B cell (primary cell): ENCODE measurements around the gene CHRNA7. TPM values are rescaled to one million over a fixed set of nuclear protein-coding genes. Genes with fewer than 3 reads are reported as not detected.

Experiments
- ATAC-seq: fragments of 200-7000 bp; cut with Tn5 transposase; one replicate; pipeline ENCODE4 v1.10.0; 2021; ENCODE audit warnings: low read depth, mild to moderate bottlenecking, moderate number of reproducible peaks, moderate library complexity
- CTCF ChIA-PET: fragments of 350-600 bp; sonication (Branson Sonifier 250); formaldehyde crosslinking; loops from one replicate; lab custom pipeline; 2021; ENCODE audit warnings: antibody characterized with exemption, inconsistent platforms; lab: Charles Lee
- POLR2A ChIA-PET: fragments of 350-600 bp; sonication (Branson Sonifier 250); formaldehyde crosslinking; loops from one replicate; lab custom pipeline; 2021; ENCODE audit warnings: antibody characterized with exemption; lab: Charles Lee
- DNase-seq: peaks from one replicate; pipeline ENCODE4 v3.0.0; 2013
- H2AFZ ChIP-seq: 2 replicates; pipeline ENCODE4 v1.6.1; 2012; ENCODE audit warnings: mild to moderate bottlenecking, low read depth, low read length; ENCODE audit not compliant: insufficient read depth, poor library complexity, severe bottlenecking
- H3K27ac ChIP-seq, 2 donors: 1 replicate in 1 of 2; 2 replicates in 1 of 2; pipeline ENCODE4 v1.5.1; 2012 to 2013; ENCODE audit warnings: low read length in 2 of 2, mild to moderate bottlenecking in 2 of 2, moderate library complexity in 1 of 2
- H3K27me3 ChIP-seq, 4 experiments: fragments of 200-600 bp in 1 of 4; sonication (generic) in 1 of 4; replicated peaks in 1 of 4; 1 replicate in 2 of 4; 2 replicates in 2 of 4; pipeline versions ENCODE4 v1.6.1 to v1.7.0; 2013 to 2016; ENCODE audit warnings: low read length in 3 of 4, mild to moderate bottlenecking in 2 of 4, mixed read lengths in 1 of 4, moderate library complexity in 1 of 4; ENCODE audit not compliant: insufficient read depth in 4 of 4, control insufficient read depth in 3 of 4; ENCODE audit errors: control extremely low read depth in 1 of 4
- H3K36me3 ChIP-seq, 2 experiments: replicated peaks in 1 of 2; 1 replicate in 1 of 2; 2 replicates in 1 of 2; pipeline versions ENCODE4 v1.6.1 to v1.7.1; 2013; ENCODE audit warnings: low read length in 1 of 2; ENCODE audit not compliant: insufficient read depth in 2 of 2, control insufficient read depth in 1 of 2; ENCODE audit errors: control extremely low read depth in 1 of 2, extremely low read depth in 1 of 2
- H3K4me1 ChIP-seq, 2 donors: fragments of 200-600 bp in 1 of 2; sonication (generic) in 1 of 2; 1 replicate in 1 of 2; 2 replicates in 1 of 2; pipeline versions ENCODE4 v1.5.1 to v1.6.1; 2013 to 2017; ENCODE audit warnings: low read length in 2 of 2; ENCODE audit not compliant: control insufficient read depth in 2 of 2, insufficient read depth in 2 of 2
- H3K4me2 ChIP-seq: replicated peaks from 2 replicates; pipeline ENCODE3; 2012; ENCODE audit warnings: mild to moderate bottlenecking, low read depth, low read length; ENCODE audit not compliant: poor library complexity, severe bottlenecking
- H3K4me3 ChIP-seq, 5 experiments: fragments of 200-600 bp in 1 of 5; sonication (generic) in 1 of 5; 1 replicate in 3 of 5; 2 replicates in 2 of 5; pipeline versions ENCODE4 v1.5.1 to v1.7.0; 2011 to 2016; ENCODE audit warnings: low read length in 4 of 5, mild to moderate bottlenecking in 4 of 5, low read depth in 2 of 5, control low read depth in 1 of 5, moderate library complexity in 1 of 5; ENCODE audit not compliant: insufficient read depth in 1 of 5; ENCODE audit errors: control extremely low read depth in 1 of 5, extremely low read depth in 1 of 5
- H3K79me2 ChIP-seq: fragments of 200-600 bp; sonication (generic); one replicate; pipeline ENCODE4 v1.6.0; 2016; ENCODE audit warnings: low read length; ENCODE audit not compliant: control insufficient read depth, insufficient read depth
- H3K9ac ChIP-seq: fragments of 200-600 bp; sonication (generic); 2 replicates; pipeline ENCODE4 v1.6.1; 2017; ENCODE audit warnings: mild to moderate bottlenecking, low read length, moderate library complexity
- H3K9me3 ChIP-seq, 3 donors: one replicate each; pipeline versions ENCODE4 v1.6.1 to v1.7.1; 2013; ENCODE audit warnings: low read length in 2 of 3; ENCODE audit not compliant: control insufficient read depth in 2 of 3, insufficient read depth in 1 of 3; ENCODE audit errors: control extremely low read depth in 1 of 3
- H4K20me1 ChIP-seq: 2 replicates; pipeline ENCODE4 v1.6.0; 2012; ENCODE audit warnings: mild to moderate bottlenecking, low read length; ENCODE audit not compliant: insufficient read depth, control insufficient read depth, poor library complexity, severe bottlenecking
- H3K27ac Mint-ChIP-seq: one replicate; pipeline ENCODE4 v1.8.0; 2021; ENCODE audit warnings: mixed read lengths
- H3K27me3 Mint-ChIP-seq: one replicate; pipeline ENCODE4 v1.8.0; 2021; ENCODE audit warnings: mixed read lengths
- H3K4me1 Mint-ChIP-seq: one replicate; pipeline ENCODE4 v1.8.0; 2021; ENCODE audit warnings: mixed read lengths
- H3K4me3 Mint-ChIP-seq: one replicate; pipeline ENCODE4 v1.8.0; 2021; ENCODE audit warnings: mixed read lengths
- H3K9me3 Mint-ChIP-seq: one replicate; pipeline ENCODE4 v1.8.0; 2022; ENCODE audit warnings: mixed read lengths; ENCODE audit not compliant: insufficient read depth
- EZH2 ChIP-seq: IDR thresholded peaks from 2 replicates; pipeline ENCODE4 v1.6.1; 2012; ENCODE audit warnings: borderline replicate concordance, low read depth, mild to moderate bottlenecking, moderate library complexity, low read length; ENCODE audit not compliant: insufficient read depth, poor library complexity, severe bottlenecking
- WGBS: methylation state at CpG from one replicate; pipeline ENCODE4 v1.1.5; 2013; ENCODE audit warnings: missing lambda C conversion rate; ENCODE audit not compliant: insufficient coverage; 5-methylcytosine and 5-hydroxymethylcytosine counted together
- intact Hi-C: fragments of 100-400 bp; cut with micrococcal nuclease; formaldehyde crosslinking; loops from one replicate; pipeline ENCODE4 v1.10.0; 2022
- polyA plus RNA-seq: library from polyadenylated mRNA; depleted of rRNA; stranded (reverse); fragments of >200 nt; gene quantifications from 2 replicates; pipeline ENCODE4 v1.2.3, GENCODE V29; 2012
- total RNA-seq, 2 donors: library from RNA; stranded (reverse); fragments of 120-200 nt in 1 of 2; gene quantifications; 1 replicate in 1 of 2; 2 replicates in 1 of 2; pipeline versions ENCODE4 v1.2.3 to v1.2.4, GENCODE V29; 2013 to 2022
- TF ChIP-seq, protein P1 (sequence below): fragments of 200-600 bp; IDR thresholded peaks from one replicate; pipeline ENCODE4 v1.8.0; 2022; ENCODE audit warnings: antibody characterized with exemption, mild to moderate bottlenecking

Gene CHRNA7
- total and polyA plus RNA-seq, 2 donors (not counting 1 experiment from before 2014, with no cell fraction given) = 0.16 TPM; not detected in 1

DNA sequence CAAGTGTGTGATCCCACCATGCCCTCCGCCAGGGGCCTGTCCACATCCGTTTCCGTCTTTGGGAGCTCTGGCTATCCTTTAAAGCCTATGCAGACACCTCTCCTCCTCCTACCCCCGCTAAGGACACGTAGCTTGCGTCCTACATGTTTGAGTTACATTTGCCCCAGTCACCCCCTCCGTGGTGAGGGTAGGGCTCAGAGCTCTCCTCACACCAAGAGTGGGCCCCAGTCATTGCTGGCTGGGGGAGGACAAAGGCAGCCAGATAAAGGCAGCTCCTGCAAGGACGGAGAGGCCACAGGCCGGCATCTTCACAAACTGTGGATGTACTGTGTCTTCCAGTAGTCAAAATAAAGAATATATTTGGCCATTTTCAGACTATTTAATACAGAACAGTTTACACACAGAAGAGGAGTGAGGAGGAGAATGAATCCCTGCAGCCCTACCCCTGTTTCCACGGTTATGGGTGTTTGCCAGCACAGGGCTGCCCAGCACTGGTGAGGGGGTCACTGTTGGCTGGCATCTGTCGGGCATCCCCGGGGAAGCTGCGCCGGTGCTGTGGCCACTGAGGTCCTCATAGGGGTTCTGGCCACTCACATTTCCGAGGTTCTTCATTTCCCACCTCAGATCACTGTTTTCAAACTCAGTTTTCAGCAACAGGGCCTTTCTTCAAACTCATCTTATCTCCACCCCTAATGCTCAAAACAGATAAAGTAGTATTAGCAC is 118.7 kb downstream of the CHRNA7 start:
- H3K4me3 Mint-ChIP-seq = no peak overlapping the region
- H3K4me1 Mint-ChIP-seq = no peaks in the 10 kb centered on the region
- peaks cover 3% of the 10 kb centered on the region for H3K27me3 Mint-ChIP-seq
- POLR2A ChIA-PET = no interaction called here
- DNase-seq = no peak
- H3K4me2 ChIP-seq = no peak overlapping the region
- CTCF ChIA-PET = no interaction called here
- H3K9ac ChIP-seq = no peak overlapping the region
- no peaks in the 10 kb centered on the region for H3K9me3 Mint-ChIP-seq
- H3K79me2 ChIP-seq = no peaks in the 10 kb centered on the region
- H3K27ac Mint-ChIP-seq = no peak overlapping the region
- no peaks in the 10 kb centered on the region for H4K20me1 ChIP-seq
- peaks cover 0 to 3% (median 0%) of the 10 kb centered on the region in 4 experiments for H3K27me3 ChIP-seq
- no peak for TF ChIP-seq EZH2
- TF ChIP-seq, protein P1, sequence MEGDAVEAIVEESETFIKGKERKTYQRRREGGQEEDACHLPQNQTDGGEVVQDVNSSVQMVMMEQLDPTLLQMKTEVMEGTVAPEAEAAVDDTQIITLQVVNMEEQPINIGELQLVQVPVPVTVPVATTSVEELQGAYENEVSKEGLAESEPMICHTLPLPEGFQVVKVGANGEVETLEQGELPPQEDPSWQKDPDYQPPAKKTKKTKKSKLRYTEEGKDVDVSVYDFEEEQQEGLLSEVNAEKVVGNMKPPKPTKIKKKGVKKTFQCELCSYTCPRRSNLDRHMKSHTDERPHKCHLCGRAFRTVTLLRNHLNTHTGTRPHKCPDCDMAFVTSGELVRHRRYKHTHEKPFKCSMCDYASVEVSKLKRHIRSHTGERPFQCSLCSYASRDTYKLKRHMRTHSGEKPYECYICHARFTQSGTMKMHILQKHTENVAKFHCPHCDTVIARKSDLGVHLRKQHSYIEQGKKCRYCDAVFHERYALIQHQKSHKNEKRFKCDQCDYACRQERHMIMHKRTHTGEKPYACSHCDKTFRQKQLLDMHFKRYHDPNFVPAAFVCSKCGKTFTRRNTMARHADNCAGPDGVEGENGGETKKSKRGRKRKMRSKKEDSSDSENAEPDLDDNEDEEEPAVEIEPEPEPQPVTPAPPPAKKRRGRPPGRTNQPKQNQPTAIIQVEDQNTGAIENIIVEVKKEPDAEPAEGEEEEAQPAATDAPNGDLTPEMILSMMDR = no peak
- ATAC-seq = no peak
- H3K4me1 ChIP-seq = no peaks in the 10 kb centered on the region
- H3K36me3 ChIP-seq = no peaks in the 10 kb centered on the region
- H2AFZ ChIP-seq = no peak overlapping the region
- 84% methylated on average over 12 of the region's 15 CpGs for WGBS
- H3K27ac ChIP-seq = no peak overlapping the region
- no peak overlapping the region for H3K4me3 ChIP-seq
- H3K9me3 ChIP-seq = peaks cover 0 to 4% (median 0%) of the 10 kb centered on the region in 3 donors
- intact Hi-C loops = no loop called here

GRCh38 chr15:32152574-32152973 is 122.3 kb downstream of the CHRNA7 start:
- no peak overlapping the region for H2AFZ ChIP-seq
- H3K36me3 ChIP-seq = no peaks in the 10 kb centered on the region
- DNase-seq (no peak), ATAC-seq (no peak)
- Mint-ChIP-seq H3K27me3 (no peaks in the 10 kb centered on the region), H3K27ac (no peak overlapping the region), H3K4me3 (no peak overlapping the region), H3K9me3 (no peaks in the 10 kb centered on the region), H3K4me1 (no peaks in the 10 kb centered on the region)
- H3K4me1 ChIP-seq = no peaks in the 10 kb centered on the region
- no peak overlapping the region for H3K9ac ChIP-seq
- ChIA-PET CTCF (no interaction called here), POLR2A (no interaction called here)
- H3K4me2 ChIP-seq = no peak overlapping the region
- intact Hi-C loops = no loop called here
- 0% methylated on average over 1 of the region's 1 CpG for WGBS
- TF ChIP-seq EZH2 = no peak
- TF ChIP-seq, protein P1 = no peak
- no peaks in the 10 kb centered on the region for H3K79me2 ChIP-seq
- H3K9me3 ChIP-seq = peaks cover 0 to 4% (median 0%) of the 10 kb centered on the region in 3 donors
- no peak overlapping the region for H3K4me3 ChIP-seq
- peaks cover 0 to 3% (median 0%) of the 10 kb centered on the region in 4 experiments for H3K27me3 ChIP-seq
- no peak overlapping the region for H3K27ac ChIP-seq
- no peaks in the 10 kb centered on the region for H4K20me1 ChIP-seq
